Dendritic cell treated with granulocyte-macrophage colony-stimulating factor and Interleukin-4, amounts not matched to agents 40 ng/mL and 50 ng/mL, for 4 days (primary cell): ENCODE results near the gene C1orf198.

Experiments
- H3K27ac Mint-ChIP-seq: one replicate; pipeline ENCODE4 v1.8.0; 2022; ENCODE audit warnings: mild to moderate bottlenecking, mixed read lengths
- H3K27me3 Mint-ChIP-seq: one replicate; pipeline ENCODE4 v1.8.0; 2022; ENCODE audit warnings: mild to moderate bottlenecking, mixed read lengths
- H3K36me3 Mint-ChIP-seq: one replicate; pipeline ENCODE4 v1.8.0; 2022; ENCODE audit warnings: low read depth, mixed read lengths
- H3K4me1 Mint-ChIP-seq: one replicate; pipeline ENCODE4 v1.8.0; 2022; ENCODE audit warnings: low read depth, mixed read lengths
- H3K4me3 Mint-ChIP-seq: one replicate; pipeline ENCODE4 v1.8.0; 2022; ENCODE audit warnings: mild to moderate bottlenecking, moderate library complexity, mixed read lengths
- H3K9me3 Mint-ChIP-seq: one replicate; pipeline ENCODE4 v1.8.0; 2022; ENCODE audit warnings: mixed read lengths
- intact Hi-C: fragments of 100-400 bp; cut with micrococcal nuclease; formaldehyde crosslinking; loops from one replicate; pipeline ENCODE4 v1.15.0; 2022

Gene C1orf198

DNA sequence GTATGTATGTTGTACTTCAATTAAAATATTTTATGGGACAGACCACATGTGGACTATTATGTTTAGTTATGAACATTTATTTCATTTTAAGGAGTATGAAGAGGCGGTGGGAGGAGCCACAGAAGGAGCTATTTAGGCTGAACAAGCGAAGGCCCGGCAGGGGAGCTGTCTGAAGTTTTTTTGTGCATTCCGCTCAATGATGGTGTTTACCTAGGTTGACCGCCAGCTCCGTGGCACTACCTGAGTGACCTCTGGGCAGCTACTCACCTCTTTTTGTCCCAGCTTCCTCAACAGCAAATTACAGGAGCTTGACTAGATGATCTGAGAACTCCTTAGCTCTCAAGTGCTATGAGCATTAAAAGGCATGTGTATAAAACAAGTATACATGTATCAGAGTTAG is 32.7 kb upstream of the C1orf198 start:
- peaks cover 49% of the 10 kb centered on the region for H3K36me3 Mint-ChIP-seq
- H3K4me1 Mint-ChIP-seq: no peaks in the 10 kb centered on the region
- no peaks in the 10 kb centered on the region for H3K9me3 Mint-ChIP-seq
- no peak overlapping the region for H3K27ac Mint-ChIP-seq
- intact Hi-C loops: no loop called here
- H3K4me3 Mint-ChIP-seq: no peak overlapping the region
- H3K27me3 Mint-ChIP-seq: no peaks in the 10 kb centered on the region

DNA sequence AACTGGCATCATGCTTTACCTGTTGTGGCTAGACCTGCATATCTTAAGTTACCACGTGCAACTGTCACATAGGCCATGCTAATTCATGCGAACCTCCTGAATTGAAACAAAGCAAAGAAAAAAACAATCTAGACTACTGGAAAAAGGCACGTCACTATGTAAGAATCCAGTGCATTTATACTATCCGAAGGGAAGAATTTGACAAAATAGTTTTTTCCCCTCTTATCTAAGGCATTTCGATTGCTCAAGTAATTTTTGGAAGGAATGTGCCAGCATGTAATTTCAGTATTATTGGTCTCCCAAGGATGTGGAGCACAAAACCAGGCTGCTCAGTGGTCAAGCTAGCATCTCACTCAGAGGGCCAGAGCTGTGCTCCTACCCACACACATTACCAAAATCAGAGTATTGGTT is 31.5 kb upstream of the C1orf198 start:
- H3K27me3 Mint-ChIP-seq: no peaks in the 10 kb centered on the region
- H3K9me3 Mint-ChIP-seq: no peaks in the 10 kb centered on the region
- peaks cover 37% of the 10 kb centered on the region for H3K36me3 Mint-ChIP-seq
- intact Hi-C loops: no loop called here
- H3K4me1 Mint-ChIP-seq: no peaks in the 10 kb centered on the region
- H3K27ac Mint-ChIP-seq: no peak overlapping the region
- no peak overlapping the region for H3K4me3 Mint-ChIP-seq

DNA sequence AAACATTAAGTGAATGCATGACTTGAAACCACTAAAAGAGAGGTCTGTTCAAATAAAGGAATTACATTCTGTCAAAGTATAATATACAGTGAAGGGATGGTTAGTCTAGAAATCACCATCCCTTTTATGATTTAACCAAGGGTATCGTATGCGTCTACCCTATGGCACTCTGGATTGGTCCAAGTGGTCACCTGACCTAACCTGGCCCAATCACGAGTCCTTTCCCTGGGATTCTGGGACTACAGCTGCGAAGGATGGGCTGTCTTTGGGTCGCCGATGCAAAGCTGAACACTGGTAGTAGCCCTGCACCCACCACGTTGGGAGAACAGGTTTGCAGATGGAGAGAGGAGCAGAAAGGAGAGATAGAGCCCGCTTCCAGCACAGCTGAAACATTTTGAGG is 30.4 kb upstream of the C1orf198 start:
- H3K4me3 Mint-ChIP-seq: no peak overlapping the region
- H3K27me3 Mint-ChIP-seq: no peaks in the 10 kb centered on the region
- H3K4me1 Mint-ChIP-seq: no peaks in the 10 kb centered on the region
- no peak overlapping the region for H3K27ac Mint-ChIP-seq
- intact Hi-C loops: no loop called here
- peaks cover 28% of the 10 kb centered on the region for H3K36me3 Mint-ChIP-seq
- H3K9me3 Mint-ChIP-seq: no peaks in the 10 kb centered on the region

GRCh38 chr1:230898144-230898543 is 29.8 kb upstream of the C1orf198 start:
- no peaks in the 10 kb centered on the region for H3K9me3 Mint-ChIP-seq
- H3K27me3 Mint-ChIP-seq: no peaks in the 10 kb centered on the region
- H3K36me3 Mint-ChIP-seq: peaks cover 22% of the 10 kb centered on the region
- no peak overlapping the region for H3K4me3 Mint-ChIP-seq
- intact Hi-C loops: no loop called here
- no peaks in the 10 kb centered on the region for H3K4me1 Mint-ChIP-seq
- no peak overlapping the region for H3K27ac Mint-ChIP-seq

- intact Hi-C loops: no loop called here
- H3K4me1 Mint-ChIP-seq: no peaks in the 10 kb centered on the region
- H3K36me3 Mint-ChIP-seq: peaks cover 10% of the 10 kb centered on the region
- H3K27me3 Mint-ChIP-seq: no peaks in the 10 kb centered on the region
- H3K9me3 Mint-ChIP-seq: no peaks in the 10 kb centered on the region
- H3K4me3 Mint-ChIP-seq: no peak overlapping the region
- H3K27ac Mint-ChIP-seq: no peak overlapping the region
Observed at GRCh38 chr1:230896779-230897178, 28.5 kb upstream of the C1orf198 start.

DNA sequence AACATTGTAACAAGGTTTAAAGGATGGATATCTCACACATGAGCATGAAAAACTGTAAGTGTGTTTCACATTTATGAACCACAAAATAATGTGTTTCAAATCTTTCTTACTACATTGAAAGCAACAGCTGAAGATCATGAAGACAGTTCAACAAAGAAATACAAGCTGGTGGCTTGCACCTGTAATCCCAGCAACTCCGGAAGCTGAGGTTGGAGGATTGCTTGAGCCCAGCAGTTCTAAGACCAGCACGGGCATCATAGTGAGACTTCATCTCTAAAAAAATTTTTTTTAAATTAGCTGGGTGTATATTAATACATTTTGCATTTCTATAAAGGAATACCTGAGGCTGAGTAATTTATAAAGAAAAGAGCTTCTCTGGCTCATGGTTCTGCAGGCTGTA is 27.1 kb upstream of the C1orf198 start:
- H3K27ac Mint-ChIP-seq: no peak overlapping the region
- H3K4me1 Mint-ChIP-seq: no peaks in the 10 kb centered on the region
- no peak overlapping the region for H3K4me3 Mint-ChIP-seq
- intact Hi-C loops: no loop called here
- no peaks in the 10 kb centered on the region for H3K27me3 Mint-ChIP-seq
- no peaks in the 10 kb centered on the region for H3K36me3 Mint-ChIP-seq
- no peaks in the 10 kb centered on the region for H3K9me3 Mint-ChIP-seq

- no peak overlapping the region for H3K4me3 Mint-ChIP-seq
- no peak overlapping the region for H3K27ac Mint-ChIP-seq
- H3K4me1 Mint-ChIP-seq: no peaks in the 10 kb centered on the region
- no peaks in the 10 kb centered on the region for H3K27me3 Mint-ChIP-seq
- H3K36me3 Mint-ChIP-seq: no peaks in the 10 kb centered on the region
- intact Hi-C loops: no loop called here
- H3K9me3 Mint-ChIP-seq: no peaks in the 10 kb centered on the region
Observed at GRCh38 chr1:230894664-230895063, 26.3 kb upstream of the C1orf198 start.

DNA sequence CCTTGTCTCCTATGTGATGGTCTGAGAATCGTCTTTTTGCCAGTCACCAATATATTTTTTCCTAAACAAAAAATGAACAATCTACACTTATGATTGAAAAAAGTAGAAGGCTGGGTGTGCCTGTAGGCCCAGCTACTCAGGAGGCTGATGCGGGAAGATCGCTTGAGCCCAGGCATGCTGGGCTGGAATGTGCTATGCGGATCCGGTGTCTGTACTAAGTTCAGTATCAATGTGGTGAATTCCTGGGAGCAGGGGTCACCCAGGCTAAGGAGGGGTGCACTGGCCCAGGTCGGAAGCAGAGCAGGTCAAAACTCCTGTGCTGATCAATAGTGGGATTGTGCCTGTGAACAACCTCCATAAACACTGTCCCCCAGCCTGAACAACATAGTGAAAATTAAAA is 25.7 kb upstream of the C1orf198 start:
- H3K27me3 Mint-ChIP-seq: no peaks in the 10 kb centered on the region
- intact Hi-C loops: no loop called here
- H3K4me1 Mint-ChIP-seq: no peaks in the 10 kb centered on the region
- H3K36me3 Mint-ChIP-seq: no peaks in the 10 kb centered on the region
- no peak overlapping the region for H3K27ac Mint-ChIP-seq
- H3K9me3 Mint-ChIP-seq: no peaks in the 10 kb centered on the region
- no peak overlapping the region for H3K4me3 Mint-ChIP-seq

- Mint-ChIP-seq H3K4me1 (no peaks in the 10 kb centered on the region), H3K36me3 (no peaks in the 10 kb centered on the region), H3K27me3 (peaks cover 1% of the 10 kb centered on the region), H3K4me3 (no peak overlapping the region), H3K27ac (no peak overlapping the region), H3K9me3 (no peaks in the 10 kb centered on the region)
- intact Hi-C loops: no loop called here
Observed at GRCh38 chr1:230892018-230892491, 23.7 kb upstream of the C1orf198 start.

DNA sequence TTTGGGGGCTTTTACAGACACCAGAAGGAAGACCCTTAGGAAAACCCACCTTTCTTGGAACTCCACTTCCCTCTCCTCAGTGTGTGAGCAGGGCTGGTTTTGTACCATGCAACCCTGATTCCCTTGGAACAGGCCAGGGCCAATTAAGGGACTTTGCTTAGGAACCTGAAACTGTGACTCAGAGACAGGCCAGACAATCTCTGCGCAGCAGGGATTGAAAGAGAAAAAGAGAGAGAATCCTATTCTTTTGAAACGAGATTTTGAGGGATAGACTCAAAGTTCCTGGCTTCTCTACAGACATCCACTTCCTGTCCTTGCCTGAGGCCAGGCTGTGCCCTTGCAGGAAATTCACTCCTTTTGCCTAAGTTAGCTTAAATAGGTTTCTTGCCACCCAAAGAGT is 23.1 kb upstream of the C1orf198 start:
- Mint-ChIP-seq H3K9me3 (no peaks in the 10 kb centered on the region), H3K4me1 (no peaks in the 10 kb centered on the region), H3K4me3 (no peak overlapping the region), H3K27ac (no peak overlapping the region), H3K36me3 (no peaks in the 10 kb centered on the region), H3K27me3 (peaks cover 1% of the 10 kb centered on the region)
- intact Hi-C loops: no loop called here

- Mint-ChIP-seq H3K9me3 (peaks cover 9% of the 10 kb centered on the region), H3K27ac (no peak overlapping the region), H3K36me3 (no peaks in the 10 kb centered on the region), H3K27me3 (peaks cover 33% of the 10 kb centered on the region), H3K4me3 (no peak overlapping the region), H3K4me1 (no peaks in the 10 kb centered on the region)
- intact Hi-C loops: no loop called here
Observed at GRCh38 chr1:230884646-230885045, 16.3 kb upstream of the C1orf198 start.

DNA sequence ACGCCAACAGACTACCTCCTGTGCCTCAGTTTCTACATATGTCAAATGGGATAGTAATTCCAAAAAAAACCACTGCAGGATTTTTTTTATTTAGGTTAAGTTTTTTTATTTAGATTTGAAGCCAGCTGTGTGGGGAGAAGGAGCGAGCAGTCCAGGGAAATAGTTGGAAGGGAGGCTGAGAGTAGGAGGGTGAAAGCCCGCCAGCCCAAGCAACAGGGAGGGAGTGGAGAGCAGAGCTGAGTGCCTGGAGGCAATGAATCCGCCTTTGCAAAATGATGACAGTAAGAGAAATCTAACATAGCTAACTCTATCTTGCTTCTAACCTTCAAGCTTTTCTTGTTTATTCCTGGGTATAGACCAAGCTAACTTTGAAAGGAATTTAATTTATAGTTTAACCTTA is 15.6 kb upstream of the C1orf198 start:
- intact Hi-C loops: no loop called here
- Mint-ChIP-seq H3K27me3 (peaks cover 40% of the 10 kb centered on the region), H3K9me3 (peaks cover 9% of the 10 kb centered on the region), H3K27ac (no peak overlapping the region), H3K4me3 (no peak overlapping the region), H3K4me1 (no peaks in the 10 kb centered on the region), H3K36me3 (no peaks in the 10 kb centered on the region)

DNA sequence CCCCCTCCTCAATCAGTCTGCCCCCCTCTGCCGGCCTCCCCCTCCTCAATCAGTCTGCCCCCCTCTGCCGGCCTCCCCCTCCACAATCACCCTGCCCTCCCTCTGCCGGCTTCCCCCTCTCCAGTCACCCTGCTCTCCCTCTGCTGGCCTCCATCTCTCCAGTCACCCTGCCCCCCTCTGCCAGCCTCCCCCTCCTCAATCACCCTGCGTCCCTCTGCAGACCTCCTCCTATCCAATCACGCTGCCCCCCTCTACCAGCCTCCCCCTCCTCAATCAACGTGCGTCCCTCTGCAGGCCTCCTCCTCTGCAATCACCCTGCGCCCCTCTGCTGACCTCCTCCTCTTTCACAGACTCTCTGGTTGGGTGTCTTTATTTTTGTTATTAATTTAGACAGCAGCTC is 11.5 kb upstream of the C1orf198 start:
- Mint-ChIP-seq H3K27ac (no peak overlapping the region), H3K27me3 (peaks cover 53% of the 10 kb centered on the region)

GRCh38 chr1:230878591-230878990 is 10.3 kb upstream of the C1orf198 start:
- intact Hi-C loops: no loop called here
- Mint-ChIP-seq H3K36me3 (no peaks in the 10 kb centered on the region), H3K27ac (no peak overlapping the region), H3K4me3 (no peak overlapping the region), H3K27me3 (peaks cover 52% of the 10 kb centered on the region), H3K4me1 (no peaks in the 10 kb centered on the region), H3K9me3 (no peaks in the 10 kb centered on the region)

More for the DNA sequence above, 11.5 kb upstream of the C1orf198 start:
- Mint-ChIP-seq H3K4me1 (no peaks in the 10 kb centered on the region), H3K9me3 (no peaks in the 10 kb centered on the region), H3K36me3 (no peaks in the 10 kb centered on the region), H3K4me3 (no peak overlapping the region)
- intact Hi-C loops: no loop called here

DNA sequence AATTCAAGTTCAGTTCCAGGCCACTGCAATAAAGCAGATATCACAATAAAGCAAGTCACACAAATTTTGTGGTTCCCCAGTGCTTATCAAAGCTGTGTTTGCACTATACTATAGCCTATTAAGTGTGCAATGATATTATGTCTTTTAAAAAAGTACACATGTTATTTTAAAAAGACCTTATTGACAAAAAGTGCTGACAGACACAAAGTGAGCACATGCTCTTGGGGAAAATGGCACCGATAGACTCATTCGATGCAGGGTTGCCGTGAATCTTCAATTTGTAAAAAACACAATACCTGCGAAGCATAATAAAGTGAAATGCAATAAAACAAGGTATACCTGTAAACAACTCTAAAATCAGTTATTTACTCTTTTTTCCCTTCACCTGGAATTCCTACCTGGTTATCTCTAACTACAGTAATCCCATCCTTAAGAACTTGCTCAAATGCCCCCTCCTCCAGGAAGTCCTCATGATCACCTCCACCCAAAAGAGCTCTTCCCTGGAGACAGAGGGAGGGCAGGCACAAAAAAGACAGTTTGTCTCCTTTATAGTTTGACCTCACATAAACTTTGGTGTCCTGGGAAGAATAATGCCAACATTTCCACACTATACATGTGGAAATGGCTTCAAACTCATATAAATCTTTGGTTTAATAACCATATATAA is 9.7 kb upstream of the C1orf198 start:
- no peak overlapping the region for H3K4me3 Mint-ChIP-seq
- no peaks in the 10 kb centered on the region for H3K4me1 Mint-ChIP-seq
- no peaks in the 10 kb centered on the region for H3K36me3 Mint-ChIP-seq
- H3K9me3 Mint-ChIP-seq: no peaks in the 10 kb centered on the region
- no peak overlapping the region for H3K27ac Mint-ChIP-seq
- intact Hi-C loops: no loop called here
- peaks cover 51% of the 10 kb centered on the region for H3K27me3 Mint-ChIP-seq
